VCaP (cell line): ENCODE data around the gene FLNA.
"Not testable (repeated sequence)": the region's sequence is repeated elsewhere in the genome, so short reads cannot be mapped to it uniquely, and the experiment has no call there.

ENCODE experiments used
- H3K27ac ChIP-seq: fragments of 450-650 bp; 2 replicates; pipeline ENCODE4 v1.5.1; 2017
- CTCF ChIP-seq: fragments of 450-650 bp; conservative IDR thresholded peaks from 2 replicates; pipeline ENCODE4 v1.5.1; 2017; ENCODE audit warnings: mild to moderate bottlenecking, moderate library complexity

FLNA gene

GRCh38 chrX:154352012-154352401 is 22.4 kb downstream of the FLNA start:
- TF ChIP-seq CTCF, result no peak
- H3K27ac ChIP-seq, result no peak overlapping the region

- TF ChIP-seq CTCF, result no peak
- no peak overlapping the region for H3K27ac ChIP-seq
Measured at GRCh38 chrX:154351183-154352011, 23.0 kb downstream of the FLNA start.

GRCh38 chrX:154350429-154351182 is 23.8 kb downstream of the FLNA start:
- H3K27ac ChIP-seq, result no peak overlapping the region
- no peak for TF ChIP-seq CTCF

GRCh38 chrX:154349979-154350378 is 24.5 kb downstream of the FLNA start:
- TF ChIP-seq CTCF, result no peak
- no peak overlapping the region for H3K27ac ChIP-seq

- H3K27ac ChIP-seq, result no peak overlapping the region
- TF ChIP-seq CTCF, result no peak
Measured at GRCh38 chrX:154349359-154349935, 25.0 kb downstream of the FLNA start.

- no peak for TF ChIP-seq CTCF
- H3K27ac ChIP-seq, result no peak overlapping the region
Measured at GRCh38 chrX:154348646-154349358, 25.6 kb downstream of the FLNA start.

- no peak for TF ChIP-seq CTCF
- H3K27ac ChIP-seq, result no peak overlapping the region
Measured at GRCh38 chrX:154348114-154348531, 26.3 kb downstream of the FLNA start.

GRCh38 chrX:154343620-154344019 is 30.8 kb downstream of the FLNA start:
- not testable (repeated sequence) for H3K27ac ChIP-seq

- not testable (repeated sequence) for H3K27ac ChIP-seq
Measured at GRCh38 chrX:154343063-154343462, 31.4 kb downstream of the FLNA start.

GRCh38 chrX:154341399-154342298 is 32.8 kb downstream of the FLNA start:
- not testable (repeated sequence) for H3K27ac ChIP-seq
